Putamen (tissue), 1 donor: ENCODE data around the gene SLC51B.
"Not testable (repeated sequence)": the region's sequence is repeated elsewhere in the genome, so short reads cannot be mapped to it uniquely, and the experiment has no call there.

Experiments
- DNase-seq: peaks from one replicate; pipeline ENCODE4 v3.0.0-alpha.2; 2016; ENCODE audit warnings: low spot score

The SLC51B gene

DNA sequence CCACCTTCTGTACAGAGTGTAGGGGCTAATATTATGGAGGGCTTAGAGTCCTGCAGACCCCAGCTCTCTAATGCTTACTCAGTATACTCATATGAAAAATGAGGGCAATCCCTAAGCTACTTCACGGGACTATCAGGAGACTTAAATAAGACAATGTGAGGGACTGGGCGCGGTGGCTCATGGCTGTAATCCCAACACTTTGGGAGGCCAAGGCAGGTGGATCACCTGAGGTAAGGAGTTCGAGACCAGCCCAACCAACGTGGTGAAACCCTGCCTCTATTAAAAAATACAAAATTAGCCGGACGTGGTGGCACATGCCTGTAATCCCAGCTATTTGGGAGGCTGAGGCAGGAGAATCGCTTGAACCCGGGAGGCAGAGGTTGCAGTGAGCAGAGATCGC lies 54.6 kb downstream of the SLC51B start:
- not testable (repeated sequence) for DNase-seq

DNA sequence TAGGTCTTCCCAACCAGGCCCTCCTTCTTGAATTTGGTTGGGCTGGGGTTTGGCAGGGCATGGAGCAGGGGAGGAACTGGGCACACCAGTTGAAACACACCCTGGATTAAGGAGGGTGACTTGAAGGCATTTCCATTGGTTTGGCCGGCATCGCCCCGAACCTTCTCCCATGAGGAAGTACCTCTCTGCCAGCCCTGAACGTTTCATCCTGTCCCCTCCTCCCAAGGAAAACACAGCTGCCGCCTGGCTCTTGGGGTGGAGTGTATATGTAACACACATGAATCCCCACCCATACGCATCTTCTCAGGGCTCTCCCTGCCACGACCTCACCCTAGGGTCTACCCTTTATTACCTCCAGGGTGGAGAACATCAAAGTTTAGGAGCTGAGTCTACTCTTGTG lies 55.3 kb downstream of the SLC51B start:
- DNase-seq, result no peak

DNA sequence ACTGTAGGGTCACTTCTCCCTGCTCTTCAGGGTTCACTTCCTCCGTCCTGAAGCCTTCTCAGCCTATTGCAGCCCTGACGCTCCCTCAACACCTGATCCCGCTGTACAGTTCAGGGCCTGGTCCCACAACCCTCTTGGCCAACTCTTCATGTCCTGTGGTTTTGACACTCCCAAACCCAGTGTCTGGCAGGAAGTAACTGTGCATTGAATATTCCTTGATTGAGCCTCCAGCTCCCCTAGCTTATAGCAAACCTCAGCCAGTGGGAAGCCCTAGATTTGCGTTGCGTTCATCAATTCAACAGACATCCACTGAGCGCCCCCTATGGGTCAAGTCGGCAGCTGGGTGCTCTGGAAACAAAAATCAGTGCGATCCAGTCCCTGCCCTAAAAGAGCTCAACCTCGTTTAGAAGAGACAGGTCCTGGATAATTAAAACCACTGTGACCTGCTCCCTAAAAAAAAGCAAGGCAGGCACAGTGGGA lies 56.3 kb downstream of the SLC51B start:
- DNase-seq, result peak; percentile 50

DNA sequence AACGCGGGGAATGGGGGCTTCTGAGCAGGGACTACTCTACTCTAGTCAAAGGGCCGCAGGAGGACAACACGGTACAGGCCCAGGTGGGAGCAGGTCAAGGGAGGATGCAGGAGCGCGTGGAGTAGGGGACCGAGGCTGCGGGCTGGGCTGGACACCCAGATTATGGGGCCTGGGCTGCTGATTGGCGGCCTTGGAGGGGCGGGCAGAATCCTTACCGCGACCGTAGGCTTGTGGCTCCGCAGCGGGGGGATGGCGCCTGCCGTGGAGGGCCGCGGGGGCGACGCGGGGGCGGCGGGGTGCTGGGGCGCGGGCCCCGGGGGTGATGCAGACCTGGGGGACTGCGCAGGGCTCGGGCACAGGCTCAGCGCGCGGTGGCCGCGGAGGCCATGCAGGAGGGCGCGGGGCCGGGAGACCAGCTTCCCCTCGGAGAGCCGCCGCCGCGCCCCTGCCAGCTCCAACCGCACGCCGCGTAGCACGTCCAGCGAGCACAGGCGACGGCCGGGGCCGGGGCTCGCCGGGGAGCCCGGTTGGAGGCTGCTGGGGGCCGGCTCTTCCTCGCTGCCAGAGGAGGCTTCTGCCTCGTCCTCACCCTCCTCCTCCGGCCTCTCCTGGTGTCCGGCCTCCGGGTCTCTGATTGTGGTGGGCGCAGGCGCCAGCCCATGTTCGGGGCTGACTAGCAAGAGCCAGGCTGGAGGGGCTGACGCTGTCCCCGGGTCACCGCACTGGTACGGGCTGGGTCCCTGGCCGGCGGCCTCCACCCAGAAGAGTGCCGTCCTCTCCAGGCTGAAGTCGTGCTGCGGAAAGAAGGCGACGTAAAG lies 56.9 kb downstream of the SLC51B start:
- no peak for DNase-seq

DNA sequence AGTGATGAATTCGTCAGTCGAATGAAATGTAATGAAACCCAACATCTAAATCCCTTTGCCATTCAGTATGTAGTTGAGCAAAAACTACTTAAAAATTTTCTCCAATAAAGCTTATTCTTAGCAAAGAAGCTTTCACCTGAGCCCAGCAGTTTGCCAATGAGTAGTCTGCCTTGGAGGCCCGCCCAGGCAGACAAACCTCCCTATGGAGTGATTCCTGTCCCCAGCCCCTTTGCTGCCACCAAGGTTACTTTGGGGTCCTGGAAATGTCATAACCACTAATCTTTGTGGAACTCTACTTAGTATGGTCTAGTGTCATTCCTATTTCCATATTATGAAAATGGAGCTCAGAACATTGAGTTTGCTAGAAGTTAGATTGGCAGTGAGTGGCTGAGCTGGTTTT lies 57.7 kb downstream of the SLC51B start:
- DNase-seq, result no peak
